BLaER1 (cell line): Measurements from ENCODE around the gene SLC12A6.
"Not testable (repeated sequence)": the region's sequence is repeated elsewhere in the genome, so short reads cannot be mapped to it uniquely, and the experiment has no call there.

Experiments used
- H3K27ac ChIP-seq: shearing (Covaris generic); formaldehyde crosslinking; 2 replicates; pipeline ENCODE4 v1.8.1; 2022
- H3K27me3 ChIP-seq: shearing (Covaris generic); formaldehyde crosslinking; 2 replicates; pipeline ENCODE4 v1.8.1; 2022
- H3K36me3 ChIP-seq: shearing (Covaris generic); formaldehyde crosslinking; 2 replicates; pipeline ENCODE4 v1.8.1; 2022
- H3K4me1 ChIP-seq: shearing (Covaris generic); formaldehyde crosslinking; 2 replicates; pipeline ENCODE4 v1.8.1; 2022
- H3K4me2 ChIP-seq: shearing (Covaris generic); formaldehyde crosslinking; 2 replicates; pipeline ENCODE4 v1.8.1; 2022
- H3K4me3 ChIP-seq: shearing (Covaris generic); formaldehyde crosslinking; 2 replicates; pipeline ENCODE4 v1.8.1; 2022
- H3K9ac ChIP-seq: shearing (Covaris generic); formaldehyde crosslinking; 2 replicates; pipeline ENCODE4 v1.8.1; 2022
- H3K9me3 ChIP-seq: shearing (Covaris generic); formaldehyde crosslinking; 2 replicates; pipeline ENCODE4 v1.8.1; 2022
- H4K20me1 ChIP-seq: shearing (Covaris generic); formaldehyde crosslinking; 2 replicates; pipeline ENCODE4 v1.8.1; 2022
- Cebpa-rat ChIP-seq: shearing (Covaris generic); IDR thresholded peaks from 2 replicates; pipeline ENCODE4 v1.8.1; 2022

SLC12A6 gene

DNA sequence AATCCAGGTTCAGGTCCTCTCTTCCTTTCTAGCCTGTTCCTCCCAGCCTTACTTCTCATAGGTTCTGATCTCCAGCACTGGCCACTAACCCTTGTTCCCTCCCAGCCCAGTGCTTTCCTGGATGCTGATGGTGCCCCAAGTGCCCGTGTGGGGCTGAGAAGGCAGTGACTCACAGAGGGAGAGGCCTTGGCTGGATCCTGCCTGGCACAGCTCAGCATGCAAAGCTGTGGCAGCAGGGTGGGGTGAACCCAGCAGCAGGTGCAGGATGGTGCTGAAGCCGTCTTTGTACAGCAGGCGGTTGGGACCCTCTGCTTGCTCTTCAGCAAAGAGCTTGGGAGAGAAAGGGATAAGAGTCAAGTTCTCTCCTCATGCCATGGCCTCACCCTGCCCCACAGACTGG, 21.8 kb upstream of the SLC12A6 start:
- Histone ChIP-seq H3K4me3 (no peak overlapping the region), H3K27ac (no peak overlapping the region), H3K4me1 (peaks cover 11% of the 10 kb centered on the region), H3K4me2 (no peak overlapping the region), H4K20me1 (no peaks in the 10 kb centered on the region), H3K27me3 (no peaks in the 10 kb centered on the region), H3K9ac (no peak overlapping the region), H3K9me3 (no peaks in the 10 kb centered on the region), H3K36me3 (peaks cover 97% of the 10 kb centered on the region)
- no peak for TF ChIP-seq Cebpa-rat

DNA sequence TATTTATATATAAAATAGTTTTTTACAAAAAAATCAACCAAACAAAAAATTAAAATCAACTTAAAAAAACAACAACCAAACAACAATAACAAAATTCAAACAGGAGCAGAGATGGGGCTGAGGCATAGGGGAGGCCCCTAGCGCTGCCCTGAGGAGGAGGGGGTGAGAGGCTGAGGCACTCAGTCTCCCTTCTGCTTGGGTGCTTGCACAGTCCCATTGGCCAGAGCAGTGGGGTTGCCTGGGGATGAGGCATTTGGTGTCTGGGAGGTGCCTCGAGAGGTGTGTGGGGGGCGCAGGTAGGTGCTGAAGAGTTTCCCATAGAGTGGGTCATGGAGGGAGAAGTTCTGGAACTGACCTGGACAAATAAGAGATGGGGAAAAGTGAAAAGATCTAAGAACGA, 21.4 kb upstream of the SLC12A6 start:
- H3K9me3 ChIP-seq: no peaks in the 10 kb centered on the region
- H3K27ac ChIP-seq: no peak overlapping the region
- peaks cover 11% of the 10 kb centered on the region for H3K4me1 ChIP-seq
- no peak overlapping the region for H3K4me2 ChIP-seq
- no peak overlapping the region for H3K4me3 ChIP-seq
- H4K20me1 ChIP-seq: no peaks in the 10 kb centered on the region
- TF ChIP-seq Cebpa-rat: no peak
- H3K36me3 ChIP-seq: peaks cover 99% of the 10 kb centered on the region
- no peak overlapping the region for H3K9ac ChIP-seq
- no peaks in the 10 kb centered on the region for H3K27me3 ChIP-seq

DNA sequence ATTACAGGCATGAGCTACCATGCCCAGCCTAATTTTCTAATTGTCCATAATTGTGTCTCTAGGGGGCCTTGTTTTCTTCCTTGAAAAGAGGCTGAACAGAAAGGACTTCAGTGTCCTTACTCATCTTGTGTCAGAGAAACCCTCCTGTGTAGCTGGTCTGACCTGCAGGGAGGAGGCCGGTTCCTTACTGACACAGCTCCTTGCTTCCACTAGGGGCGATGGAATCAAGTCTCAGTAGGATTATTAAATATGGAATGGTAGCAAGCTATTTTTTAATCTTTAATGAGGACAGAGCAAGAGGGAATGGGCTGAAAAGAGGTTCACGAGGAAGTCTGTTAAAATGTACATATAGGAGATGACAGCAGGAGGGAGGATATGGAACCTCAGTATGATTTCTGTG, 20.8 kb upstream of the SLC12A6 start:
- H3K4me2 ChIP-seq: no peak overlapping the region
- no peaks in the 10 kb centered on the region for H3K9me3 ChIP-seq
- H3K27ac ChIP-seq: no peak overlapping the region
- no peak overlapping the region for H3K9ac ChIP-seq
- TF ChIP-seq Cebpa-rat: no peak
- H3K4me3 ChIP-seq: no peak overlapping the region
- peaks cover 11% of the 10 kb centered on the region for H3K4me1 ChIP-seq
- no peaks in the 10 kb centered on the region for H3K27me3 ChIP-seq
- H4K20me1 ChIP-seq: no peaks in the 10 kb centered on the region
- H3K36me3 ChIP-seq: peaks cover 97% of the 10 kb centered on the region

DNA sequence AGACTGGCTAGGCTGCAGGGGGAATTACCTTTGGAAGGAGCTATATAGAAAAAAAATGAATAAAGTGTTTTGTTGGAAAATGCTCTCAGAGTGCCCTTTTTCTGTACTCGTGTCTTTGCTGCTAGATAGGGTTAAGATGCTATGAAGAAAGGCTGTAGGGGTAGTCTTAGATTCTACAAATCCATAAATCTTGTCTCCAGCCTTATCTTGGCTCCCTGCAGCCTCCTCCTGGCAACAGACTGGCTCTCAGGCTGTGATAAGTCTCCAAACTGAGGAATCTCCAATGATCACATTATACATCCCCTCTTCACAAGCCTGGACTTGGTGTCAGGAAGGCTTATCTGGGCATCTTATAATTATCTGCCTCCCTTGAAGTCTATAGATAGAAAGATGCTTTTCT, 20.1 kb upstream of the SLC12A6 start:
- TF ChIP-seq Cebpa-rat: no peak
- H3K27ac ChIP-seq: no peak overlapping the region
- H3K36me3 ChIP-seq: peaks cover 93% of the 10 kb centered on the region

DNA sequence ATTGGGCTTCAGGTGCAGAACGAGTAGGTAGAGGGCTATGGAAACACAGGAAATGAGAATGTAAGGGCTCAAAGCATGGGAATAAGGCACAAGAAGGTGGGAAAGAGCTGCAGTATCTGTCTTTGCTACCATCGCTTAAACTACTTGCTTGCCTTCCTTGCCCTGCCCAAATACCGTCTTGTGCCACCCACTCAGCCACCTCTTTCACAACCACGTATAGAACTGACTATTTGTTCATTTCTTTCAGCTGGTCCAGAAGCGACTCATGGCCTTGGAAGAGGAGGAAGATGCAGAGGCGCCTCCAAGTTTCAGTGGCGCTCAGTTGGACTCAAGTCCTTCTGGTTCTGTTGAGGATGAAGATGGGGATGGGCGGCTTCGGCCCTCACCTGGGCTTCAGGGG, 17.7 kb upstream of the SLC12A6 start:
- H3K27ac ChIP-seq: no peak overlapping the region
- H4K20me1 ChIP-seq: no peaks in the 10 kb centered on the region
- no peak overlapping the region for H3K4me3 ChIP-seq
- no peaks in the 10 kb centered on the region for H3K27me3 ChIP-seq
- no peak for TF ChIP-seq Cebpa-rat
- H3K4me2 ChIP-seq: no peak overlapping the region
- no peaks in the 10 kb centered on the region for H3K4me1 ChIP-seq
- H3K9me3 ChIP-seq: no peaks in the 10 kb centered on the region
- peaks cover 70% of the 10 kb centered on the region for H3K36me3 ChIP-seq
- H3K9ac ChIP-seq: no peak overlapping the region

More for the DNA sequence above, 20.1 kb upstream of the SLC12A6 start:
- Histone ChIP-seq H4K20me1 (no peaks in the 10 kb centered on the region), H3K4me1 (peaks cover 7% of the 10 kb centered on the region), H3K9ac (no peak overlapping the region), H3K4me3 (no peak overlapping the region), H3K9me3 (no peaks in the 10 kb centered on the region), H3K27me3 (no peaks in the 10 kb centered on the region), H3K4me2 (no peak overlapping the region)

DNA sequence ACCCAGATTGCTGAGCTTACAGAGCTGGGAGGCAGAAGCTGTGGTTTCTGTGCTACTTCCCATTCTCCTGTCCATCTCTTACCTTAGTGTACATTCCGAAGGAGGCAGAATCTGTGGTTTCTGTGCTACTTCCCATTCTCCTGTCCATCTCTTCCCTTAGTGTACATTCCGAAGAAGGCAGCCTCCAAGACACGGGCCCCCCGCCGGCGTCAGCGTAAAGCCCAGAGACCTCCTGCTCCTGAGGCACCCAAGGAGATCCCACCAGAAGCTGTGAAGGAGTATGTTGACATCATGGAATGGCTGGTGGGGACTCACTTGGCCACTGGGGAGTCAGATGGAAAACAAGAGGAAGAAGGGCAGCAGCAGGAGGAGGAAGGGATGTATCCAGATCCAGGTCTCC, 16.7 kb upstream of the SLC12A6 start:
- H3K27ac ChIP-seq: no peak overlapping the region
- H3K9me3 ChIP-seq: no peaks in the 10 kb centered on the region
- H3K4me1 ChIP-seq: no peaks in the 10 kb centered on the region
- H3K4me2 ChIP-seq: no peak overlapping the region
- TF ChIP-seq Cebpa-rat: no peak
- H3K9ac ChIP-seq: no peak overlapping the region
- H3K36me3 ChIP-seq: peaks cover 60% of the 10 kb centered on the region
- H4K20me1 ChIP-seq: no peaks in the 10 kb centered on the region
- H3K27me3 ChIP-seq: no peaks in the 10 kb centered on the region
- no peak overlapping the region for H3K4me3 ChIP-seq

DNA sequence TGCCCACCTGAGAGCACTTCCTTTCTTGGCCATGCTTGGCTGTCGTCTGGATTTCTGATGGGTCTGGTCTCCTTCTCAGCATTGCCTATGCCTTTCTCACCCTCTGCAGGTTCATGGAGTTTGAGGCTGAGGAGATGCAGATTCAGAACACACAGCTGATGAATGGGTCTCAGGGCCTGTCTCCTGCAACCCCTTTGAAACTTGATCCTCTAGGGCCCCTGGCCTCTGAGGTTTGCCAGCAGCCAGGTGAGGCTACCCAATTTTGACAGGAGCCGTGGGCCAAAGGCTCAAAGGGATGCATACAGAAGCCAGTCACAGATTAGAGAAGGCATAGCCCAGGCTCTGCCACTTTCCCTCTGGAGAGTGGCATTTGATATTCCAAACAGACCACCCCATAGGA, 16.0 kb upstream of the SLC12A6 start:
- Histone ChIP-seq H4K20me1 (no peaks in the 10 kb centered on the region), H3K27me3 (no peaks in the 10 kb centered on the region), H3K9ac (no peak overlapping the region), H3K9me3 (no peaks in the 10 kb centered on the region), H3K4me2 (no peak overlapping the region), H3K27ac (no peak overlapping the region), H3K4me3 (no peak overlapping the region), H3K36me3 (peaks cover 53% of the 10 kb centered on the region), H3K4me1 (no peaks in the 10 kb centered on the region)
- TF ChIP-seq Cebpa-rat: no peak

DNA sequence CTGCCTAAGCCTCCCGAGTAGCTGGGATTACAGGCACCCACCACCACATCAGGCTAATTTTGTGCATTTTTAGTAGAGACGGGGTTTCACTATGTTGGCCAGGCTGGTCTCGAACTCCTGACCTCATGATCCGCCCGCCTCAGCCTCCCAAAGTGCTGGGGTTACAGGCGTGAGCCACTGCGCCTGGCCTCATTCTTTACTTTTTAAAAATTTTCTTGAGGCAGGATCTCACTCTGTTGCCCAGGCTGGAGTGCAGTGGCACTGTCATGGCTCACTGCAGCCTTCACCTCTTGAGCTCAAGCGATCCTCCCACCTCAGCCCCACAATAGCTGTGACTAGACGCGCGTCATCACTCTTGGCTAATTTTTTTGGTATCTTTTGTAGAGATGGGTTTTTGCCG, 15.4 kb upstream of the SLC12A6 start:
- not testable (repeated sequence) for H3K9me3 ChIP-seq

DNA sequence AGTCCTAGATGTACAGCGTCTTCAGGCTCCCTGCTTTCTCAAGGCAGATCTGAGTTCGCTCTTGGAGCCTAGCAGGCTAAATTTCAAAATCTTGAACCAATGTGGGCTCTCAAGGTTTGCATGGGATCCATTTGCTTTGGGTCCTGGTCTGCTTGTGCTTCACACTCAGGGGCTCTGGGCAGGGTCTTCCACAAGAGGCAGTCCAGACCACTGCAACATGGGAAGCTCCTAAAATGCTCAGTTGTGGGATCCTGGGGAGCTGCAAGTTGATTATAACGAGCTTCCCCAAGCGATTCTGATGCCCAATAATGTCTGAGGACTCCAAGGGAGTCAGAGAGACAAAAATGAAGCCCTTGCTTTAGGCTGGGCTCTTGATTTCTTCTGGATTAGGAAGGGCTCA, 12.2 kb upstream of the SLC12A6 start:
- H3K27ac ChIP-seq: no peak overlapping the region
- no peaks in the 10 kb centered on the region for H4K20me1 ChIP-seq
- peaks cover 15% of the 10 kb centered on the region for H3K36me3 ChIP-seq
- H3K4me1 ChIP-seq: no peaks in the 10 kb centered on the region
- no peak for TF ChIP-seq Cebpa-rat
- H3K4me2 ChIP-seq: no peak overlapping the region
- H3K27me3 ChIP-seq: no peaks in the 10 kb centered on the region
- H3K4me3 ChIP-seq: no peak overlapping the region
- no peak overlapping the region for H3K9ac ChIP-seq
- no peaks in the 10 kb centered on the region for H3K9me3 ChIP-seq

More for the DNA sequence above, 15.4 kb upstream of the SLC12A6 start:
- not testable (repeated sequence) for H3K27ac ChIP-seq, H3K4me2 ChIP-seq, H4K20me1 ChIP-seq, H3K4me1 ChIP-seq, H3K27me3 ChIP-seq, H3K9ac ChIP-seq, H3K4me3 ChIP-seq
- peaks cover 47% of the 10 kb centered on the region for H3K36me3 ChIP-seq

DNA sequence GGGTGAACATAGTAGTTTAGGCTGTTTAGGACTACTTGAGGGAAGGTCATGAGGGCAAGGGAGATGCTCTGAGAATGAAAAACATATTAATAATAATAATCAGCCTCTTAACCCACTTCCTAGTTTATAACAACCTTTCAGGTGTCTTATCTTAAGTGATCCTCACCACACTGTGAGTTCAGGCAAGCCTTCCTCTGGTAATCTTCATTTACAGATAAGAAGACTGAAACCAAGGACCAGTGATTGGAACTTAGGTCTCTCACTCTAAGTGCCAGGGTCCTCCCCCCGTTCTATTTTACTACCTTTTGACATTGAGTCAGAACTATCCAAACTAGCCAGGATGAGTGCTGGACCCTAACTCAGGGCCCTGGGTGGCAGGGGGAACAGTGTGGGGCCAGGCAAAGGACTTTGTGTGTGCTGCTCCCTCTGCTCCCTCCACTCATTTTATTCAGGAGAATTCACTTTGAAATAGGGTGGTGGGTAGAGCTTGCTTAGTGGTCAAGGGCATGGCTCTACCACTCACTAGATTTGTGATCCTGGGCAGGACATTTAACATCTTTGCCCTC, 11.2 kb upstream of the SLC12A6 start:
- TF ChIP-seq Cebpa-rat: no peak
- no peak overlapping the region for H3K4me2 ChIP-seq
- no peak overlapping the region for H3K9ac ChIP-seq
- H3K4me3 ChIP-seq: no peak overlapping the region
- no peaks in the 10 kb centered on the region for H4K20me1 ChIP-seq
- H3K27ac ChIP-seq: no peak overlapping the region
- 0 out of 2 replicates have a peak, but pooled peaks cover 7% of the 10 kb centered on the region for H3K36me3 ChIP-seq
- H3K27me3 ChIP-seq: no peaks in the 10 kb centered on the region
- H3K4me1 ChIP-seq: no peaks in the 10 kb centered on the region
- H3K9me3 ChIP-seq: no peaks in the 10 kb centered on the region
